ENCODE measurements around the gene PEAK1. TPM values are rescaled to one million over a fixed set of nuclear protein-coding genes. Genes with fewer than 3 reads are reported as not detected.

PEAK1 gene
- total and polyA plus RNA-seq, 10 of the 15 experiments (the other 5 are each of a cell fraction or from before 2014, with no cell fraction given): 0.62 to 24.2 (median 11.2) TPM

DNA sequence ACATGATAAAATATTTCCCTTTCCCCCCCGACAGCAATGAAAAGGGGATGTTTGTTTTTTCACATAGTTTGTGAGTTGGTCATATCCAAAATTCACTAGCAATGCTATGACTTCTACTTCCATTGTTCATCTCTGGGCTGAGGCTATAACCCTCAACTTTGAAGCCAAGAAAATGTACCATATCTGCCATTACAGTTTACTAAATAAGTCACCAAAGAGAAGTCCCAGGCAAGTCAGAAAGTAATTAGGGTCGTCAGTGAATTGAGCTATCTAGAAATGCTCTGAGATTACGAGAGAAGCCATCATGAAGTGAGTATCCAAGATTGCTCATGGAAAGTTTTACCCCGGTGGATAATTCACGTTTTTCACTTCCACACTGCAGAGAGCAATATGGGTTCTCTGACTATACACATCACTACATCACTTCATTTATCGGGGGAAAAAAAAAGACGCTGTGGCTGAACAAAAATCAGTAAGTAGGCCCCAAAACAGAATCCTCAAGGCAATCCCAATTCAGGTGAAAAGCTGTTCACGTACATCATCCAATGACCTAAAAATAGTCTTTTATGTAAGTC lies 1.4 kb downstream of the PEAK1 start:
- TF ChIP-seq TAF1 (IDR thresholded peaks at IDR 0.05; ENCODE audit: borderline replicate concordance, low read depth, low read length): no peak
- TF ChIP-seq, protein P1, sequence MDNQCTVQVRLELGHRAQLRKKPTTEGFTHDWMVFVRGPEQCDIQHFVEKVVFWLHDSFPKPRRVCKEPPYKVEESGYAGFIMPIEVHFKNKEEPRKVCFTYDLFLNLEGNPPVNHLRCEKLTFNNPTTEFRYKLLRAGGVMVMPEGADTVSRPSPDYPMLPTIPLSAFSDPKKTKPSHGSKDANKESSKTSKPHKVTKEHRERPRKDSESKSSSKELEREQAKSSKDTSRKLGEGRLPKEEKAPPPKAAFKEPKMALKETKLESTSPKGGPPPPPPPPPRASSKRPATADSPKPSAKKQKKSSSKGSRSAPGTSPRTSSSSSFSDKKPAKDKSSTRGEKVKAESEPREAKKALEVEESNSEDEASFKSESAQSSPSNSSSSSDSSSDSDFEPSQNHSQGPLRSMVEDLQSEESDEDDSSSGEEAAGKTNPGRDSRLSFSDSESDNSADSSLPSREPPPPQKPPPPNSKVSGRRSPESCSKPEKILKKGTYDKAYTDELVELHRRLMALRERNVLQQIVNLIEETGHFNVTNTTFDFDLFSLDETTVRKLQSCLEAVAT (IDR thresholded peaks at IDR 0.05): peak; percentile 85
- H3K4me3 ChIP-seq: peak overlapping the region; percentile 84
- in situ Hi-C loops (cut with MboI): no loop called here

DNA sequence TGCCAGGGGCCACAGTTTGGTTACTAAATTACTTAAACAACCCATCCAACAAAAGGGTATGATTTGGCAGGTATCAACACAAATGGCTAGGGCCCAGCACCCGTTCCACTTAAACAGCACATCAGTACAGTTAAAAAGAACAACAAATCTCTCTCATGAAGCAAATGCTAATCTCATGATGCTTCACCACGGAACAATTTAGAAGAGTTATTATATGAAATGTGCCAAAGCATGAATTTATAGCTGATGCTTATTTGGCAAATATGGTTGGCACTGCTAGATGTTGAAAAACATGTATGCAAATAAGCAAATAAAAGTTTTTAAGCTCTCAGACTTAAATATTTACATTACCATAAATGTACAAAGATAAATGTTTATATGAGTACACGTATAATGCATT lies 2.3 kb downstream of the PEAK1 start:
- H3K9ac ChIP-seq (ENCODE audit: control insufficient read depth, insufficient read depth, low read length): no peak overlapping the region
- intact Hi-C loops (cut with micrococcal nuclease; ENCODE audit: unreplicated experiment) (no loop called here), in situ Hi-C loops (cut with MboI) (no loop called here)
- ChIA-PET RAD21 (ENCODE audit: unreplicated experiment) (interaction anchor here (4.2 kb wide), 1 partner anchor 229 kb away, joined by 49 read pairs; no protein-coding TSS in a partner anchor), POLR2A (no interaction called here), SMC1A (ENCODE audit: uncharacterized antibody, unreplicated experiment) (interaction anchor here (1.0 to 7.6 kb wide), 5 partner anchors 8 to 232 kb away, joined by 3 to 107 read pairs (median 11); no protein-coding TSS in a partner anchor), CTCF (interaction anchor here (3.4 to 4.2 kb wide), 2 partner anchors 125 to 230 kb away, joined by 13 to 33 read pairs; no protein-coding TSS in a partner anchor)
- no peaks in the 10 kb centered on the region for H3K36me3 ChIP-seq (ENCODE audit: control insufficient read depth in 2 of 2, insufficient read depth in 2 of 2, low read length in 1 of 2)
- peak overlapping the region; percentile 33; the same call in 1 of the 2 replicates for H3K4me2 ChIP-seq (ENCODE audit: control insufficient read depth, insufficient read depth)
- H3K79me2 ChIP-seq (ENCODE audit: control insufficient read depth, insufficient read depth, low read length): peaks cover 35% of the 10 kb centered on the region
- H3K27ac ChIP-seq (ENCODE audit: control insufficient read depth, insufficient read depth): no peak overlapping the region
- 94% methylated on average over 3 of the region's 3 CpGs for WGBS (ENCODE audit: insufficient coverage, insufficient replicate concordance, low lambda C conversion rate, missing lambda C conversion rate)
- H3K9me3 ChIP-seq (replicated peaks; ENCODE audit: control insufficient read depth, insufficient read depth, low read length): no peaks in the 10 kb centered on the region
- no TSS peak for BruUV-seq (replicated peaks)
- no peak overlapping the region for H3K4me3 ChIP-seq
- H3K4me1 ChIP-seq (ENCODE audit: control insufficient read depth, insufficient read depth, low read length): no peaks in the 10 kb centered on the region; the same call in 1 of the 2 replicates
- H2AFZ ChIP-seq (ENCODE audit: control insufficient read depth, low read depth, low read length): no peak overlapping the region
- TF ChIP-seq PML (IDR thresholded peaks at IDR 0.05; ENCODE audit: low read length): no peak
- TF ChIP-seq, protein P1 (IDR thresholded peaks at IDR 0.05): peak; percentile 64; the same call in 1 of the 2 replicates
- no peaks in the 10 kb centered on the region for H3K27me3 ChIP-seq (replicated peaks in 1 of 2; ENCODE audit: control insufficient read depth in 2 of 2, insufficient read depth in 2 of 2, low read length in 1 of 2)
- FAIRE-seq (no peak), DNase-seq (ENCODE audit: low read depth, low spot score) (no peak), ATAC-seq (no peak)
- H4K20me1 ChIP-seq (ENCODE audit: control insufficient read depth, insufficient read depth): no peaks in the 10 kb centered on the region

More for the DNA sequence above, 1.4 kb downstream of the PEAK1 start:
- H3K4me1 ChIP-seq (ENCODE audit: control insufficient read depth, insufficient read depth, low read length): no peaks in the 10 kb centered on the region; the same call in 1 of the 2 replicates
- no peak overlapping the region; the same call in 1 of the 2 replicates for H2AFZ ChIP-seq (ENCODE audit: control insufficient read depth, low read depth, low read length)
- ChIA-PET RAD21 (ENCODE audit: unreplicated experiment) (interaction anchor here (0.7 to 4.2 kb wide), 5 partner anchors 9 to 239 kb away, joined by 4 to 49 read pairs (median 6); no protein-coding TSS in a partner anchor), SMC1A (ENCODE audit: uncharacterized antibody, unreplicated experiment) (interaction anchor here (0.7 to 7.6 kb wide), 13 partner anchors 9 to 306 kb away, joined by 3 to 107 read pairs (median 4); no protein-coding TSS in a partner anchor), POLR2A (interaction anchor here (0.7 to 2.1 kb wide), 6 partner anchors 9 to 293 kb away, joined by 3 to 20 read pairs (median 3); no protein-coding TSS in a partner anchor), CTCF (interaction anchor here (0.8 to 4.2 kb wide), 14 partner anchors 9 to 445 kb away, joined by 3 to 33 read pairs (median 4); no protein-coding TSS in a partner anchor)
- no peaks in the 10 kb centered on the region for H3K36me3 ChIP-seq (ENCODE audit: control insufficient read depth in 2 of 2, insufficient read depth in 2 of 2, low read length in 1 of 2)
- peak overlapping the region; percentile 82; the same call in 1 of the 2 replicates for H3K9ac ChIP-seq (ENCODE audit: control insufficient read depth, insufficient read depth, low read length)
- FAIRE-seq (no peak), DNase-seq (ENCODE audit: low read depth, low spot score) (no peak), ATAC-seq (no peak)
- no peaks in the 10 kb centered on the region for H4K20me1 ChIP-seq (ENCODE audit: control insufficient read depth, insufficient read depth)
- TSS peak; percentile 66 for BruUV-seq (replicated peaks)
- peak overlapping the region; percentile 89 for H3K4me2 ChIP-seq (ENCODE audit: control insufficient read depth, insufficient read depth)
- H3K9me3 ChIP-seq (replicated peaks; ENCODE audit: control insufficient read depth, insufficient read depth, low read length): no peaks in the 10 kb centered on the region
- intact Hi-C loops (cut with micrococcal nuclease; ENCODE audit: unreplicated experiment): no loop called here
- H3K79me2 ChIP-seq (ENCODE audit: control insufficient read depth, insufficient read depth, low read length): peaks cover 44% of the 10 kb centered on the region
- no peak overlapping the region for H3K27ac ChIP-seq (ENCODE audit: control insufficient read depth, insufficient read depth)
- WGBS (ENCODE audit: insufficient coverage, insufficient replicate concordance, low lambda C conversion rate, missing lambda C conversion rate): 84% methylated on average over 8 of the region's 8 CpGs
- no peaks in the 10 kb centered on the region for H3K27me3 ChIP-seq (replicated peaks in 1 of 2; ENCODE audit: control insufficient read depth in 2 of 2, insufficient read depth in 2 of 2, low read length in 1 of 2)

Measured in GM12878 (cell line).